Neural crest cell (in vitro differentiated cells): ENCODE results near the gene LARGE2. TPM values are rescaled to one million over a fixed set of nuclear protein-coding genes. Genes with fewer than 3 reads are reported as not detected.

Experiments
- DNase-seq: peaks from one replicate; pipeline ENCODE4 v3.0.0; 2021; ENCODE audit warnings: low read depth, mixed read lengths, low spot score
- H3K27ac Mint-ChIP-seq: one replicate; pipeline ENCODE4 v1.8.0; 2021; ENCODE audit warnings: mild to moderate bottlenecking, mixed read lengths; ENCODE audit not compliant: unreplicated experiment
- H3K27me3 Mint-ChIP-seq: 2 replicates; pipeline ENCODE4 v1.8.0; 2021; ENCODE audit warnings: low read depth, mild to moderate bottlenecking, mixed read lengths
- H3K36me3 Mint-ChIP-seq: 2 replicates; pipeline ENCODE4 v1.8.0; 2021; ENCODE audit warnings: low read depth, mild to moderate bottlenecking, mixed read lengths
- H3K4me1 Mint-ChIP-seq: 2 replicates; pipeline ENCODE4 v1.8.0; 2021; ENCODE audit warnings: mixed read lengths
- H3K4me3 Mint-ChIP-seq: one replicate; pipeline ENCODE4 v1.8.0; 2021; ENCODE audit warnings: mild to moderate bottlenecking, mixed read lengths
- H3K9me3 Mint-ChIP-seq: 2 replicates; pipeline ENCODE4 v1.8.0; 2021; ENCODE audit warnings: mixed read lengths
- CTCF ChIP-seq: fragments of 200-600 bp; sonication (generic); conservative IDR thresholded peaks from 2 replicates; pipeline ENCODE4 v1.5.0; 2021; ENCODE audit warnings: antibody characterized with exemption, mild to moderate bottlenecking
- total RNA-seq: library from RNA; stranded (reverse); gene quantifications from 2 replicates; pipeline ENCODE4 v1.2.1, GENCODE V29; 2021

Gene LARGE2
- total RNA-seq, 1 donor from 2014 or later: not detected

- Mint-ChIP-seq H3K4me1 (no peaks in the 10 kb centered on the region), H3K9me3 (no peaks in the 10 kb centered on the region), H3K4me3 (no peak overlapping the region), H3K27me3 (peaks cover 8% of the 10 kb centered on the region), H3K36me3 (no peaks in the 10 kb centered on the region), H3K27ac (no peak overlapping the region)
- TF ChIP-seq CTCF: no peak
- DNase-seq: no peak
Observed at GRCh38 chr11:45930951-45931570, 8.6 kb downstream of the LARGE2 start.

DNA sequence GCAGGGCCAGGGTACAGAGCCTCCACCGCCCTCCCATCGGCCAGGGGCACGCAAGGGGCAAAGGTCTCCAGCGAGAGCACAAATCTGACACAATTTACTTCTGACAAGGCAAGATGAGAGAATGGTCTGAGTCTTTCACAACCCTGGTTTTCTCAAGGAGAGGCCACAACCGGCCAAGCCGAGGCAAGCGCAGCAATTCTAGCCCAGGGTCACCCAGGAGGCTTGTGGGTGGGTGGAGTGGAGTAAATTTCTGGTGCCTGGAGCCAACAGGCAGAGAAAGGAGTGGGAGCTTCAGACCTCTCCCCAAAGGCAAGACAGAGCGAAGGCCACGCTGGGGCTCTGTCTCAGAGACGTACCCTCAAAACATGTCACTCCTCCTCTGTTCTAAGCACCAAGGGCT lies 9.3 kb downstream of the LARGE2 start:
- DNase-seq: no peak
- no peak overlapping the region for H3K4me3 Mint-ChIP-seq
- H3K36me3 Mint-ChIP-seq: no peaks in the 10 kb centered on the region
- H3K27me3 Mint-ChIP-seq: peaks cover 8% of the 10 kb centered on the region
- no peaks in the 10 kb centered on the region for H3K9me3 Mint-ChIP-seq
- no peak for TF ChIP-seq CTCF
- no peak overlapping the region for H3K27ac Mint-ChIP-seq
- H3K4me1 Mint-ChIP-seq: no peaks in the 10 kb centered on the region

GRCh38 chr11:45932217-45932616 lies 9.8 kb downstream of the LARGE2 start:
- Mint-ChIP-seq H3K27ac (no peak overlapping the region), H3K4me1 (no peaks in the 10 kb centered on the region), H3K36me3 (no peaks in the 10 kb centered on the region)

GRCh38 chr11:45933131-45933831 lies 10.8 kb downstream of the LARGE2 start:
- Mint-ChIP-seq H3K4me1 (no peaks in the 10 kb centered on the region), H3K27me3 (no peaks in the 10 kb centered on the region), H3K36me3 (no peaks in the 10 kb centered on the region), H3K4me3 (no peak overlapping the region), H3K9me3 (no peaks in the 10 kb centered on the region), H3K27ac (no peak overlapping the region)
- DNase-seq: no peak
- TF ChIP-seq CTCF: no peak

More at GRCh38 chr11:45932217-45932616, 9.8 kb downstream of the LARGE2 start:
- no peak for TF ChIP-seq CTCF
- Mint-ChIP-seq H3K27me3 (peaks cover 5% of the 10 kb centered on the region), H3K9me3 (no peaks in the 10 kb centered on the region), H3K4me3 (no peak overlapping the region)
- no peak for DNase-seq

DNA sequence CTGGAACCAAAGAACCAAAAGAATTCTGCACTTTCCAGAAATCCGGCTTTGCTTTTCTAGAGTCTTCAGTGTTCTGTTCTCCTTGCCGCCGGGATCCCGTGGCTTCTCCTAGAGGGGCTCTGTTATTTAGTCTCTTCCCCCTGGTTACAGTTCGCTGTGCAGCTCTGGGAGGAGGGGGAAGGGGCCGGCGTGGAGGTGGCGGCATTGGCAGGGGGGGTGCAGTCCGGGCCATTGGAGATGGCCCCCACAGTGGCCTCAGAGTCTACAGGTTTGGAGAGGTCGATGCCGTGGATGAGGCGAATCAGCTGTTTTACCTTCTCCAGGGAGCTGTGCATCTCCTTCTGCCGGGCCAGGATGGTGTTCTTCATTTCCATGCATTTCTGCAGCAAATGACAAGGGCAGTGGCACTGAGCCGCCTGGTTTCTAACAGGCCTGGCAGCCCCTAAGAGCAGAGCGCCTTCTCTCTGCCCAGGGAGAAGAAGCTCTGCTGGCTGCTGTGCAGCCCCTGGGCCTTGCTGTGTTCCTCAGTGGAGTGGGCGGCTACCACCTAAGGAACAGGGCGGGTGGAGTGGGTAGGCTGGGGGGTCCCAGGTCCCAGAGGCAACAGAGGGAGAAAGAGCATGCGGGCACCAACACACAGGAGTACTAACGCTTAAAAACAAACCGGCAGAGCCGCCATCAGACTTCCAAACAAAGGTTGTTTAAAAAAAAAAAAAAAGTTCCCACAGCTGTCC lies 11.6 kb downstream of the LARGE2 start:
- DNase-seq: no peak
- H3K27ac Mint-ChIP-seq: no peak overlapping the region
- H3K4me1 Mint-ChIP-seq: no peaks in the 10 kb centered on the region
- H3K27me3 Mint-ChIP-seq: no peaks in the 10 kb centered on the region
- no peak overlapping the region for H3K4me3 Mint-ChIP-seq
- TF ChIP-seq CTCF: no peak
- no peaks in the 10 kb centered on the region for H3K36me3 Mint-ChIP-seq
- H3K9me3 Mint-ChIP-seq: no peaks in the 10 kb centered on the region
